NB4 (cell line): ENCODE data around the gene LRFN3.
A peak's percentile ranks its signal among the peaks of the same experiment; 100 is the strongest.
"Not testable (repeated sequence)": the region's sequence is repeated elsewhere in the genome, so short reads cannot be mapped to it uniquely, and the experiment has no call there.

ENCODE experiments used
- DNase-seq: peaks from one replicate; pipeline ENCODE4 v3.0.0; 2010; ENCODE audit warnings: low read depth
- H3K4me3 ChIP-seq: one replicate; pipeline ENCODE4 v1.5.1; 2011; ENCODE audit warnings: mild to moderate bottlenecking, low read depth, low read length, moderate library complexity
- MAX ChIP-seq: IDR thresholded peaks from 2 replicates; pipeline ENCODE4 v1.6.1; 2011; ENCODE audit warnings: low read depth, low read length
- MYC ChIP-seq: IDR thresholded peaks from 2 replicates; pipeline ENCODE4 v1.6.1; 2011; ENCODE audit warnings: low read depth, low read length
- POLR2A ChIP-seq: IDR thresholded peaks from 2 replicates; pipeline ENCODE4 v1.6.1; 2011; ENCODE audit warnings: mild to moderate bottlenecking; ENCODE audit not compliant: insufficient read length; ENCODE audit errors: extremely low read depth
- TF ChIP-seq, protein P1 (sequence below): IDR thresholded peaks from one replicate; pipeline ENCODE4 v1.5.1; 2012; ENCODE audit warnings: low read depth, low read length

Gene LRFN3

DNA sequence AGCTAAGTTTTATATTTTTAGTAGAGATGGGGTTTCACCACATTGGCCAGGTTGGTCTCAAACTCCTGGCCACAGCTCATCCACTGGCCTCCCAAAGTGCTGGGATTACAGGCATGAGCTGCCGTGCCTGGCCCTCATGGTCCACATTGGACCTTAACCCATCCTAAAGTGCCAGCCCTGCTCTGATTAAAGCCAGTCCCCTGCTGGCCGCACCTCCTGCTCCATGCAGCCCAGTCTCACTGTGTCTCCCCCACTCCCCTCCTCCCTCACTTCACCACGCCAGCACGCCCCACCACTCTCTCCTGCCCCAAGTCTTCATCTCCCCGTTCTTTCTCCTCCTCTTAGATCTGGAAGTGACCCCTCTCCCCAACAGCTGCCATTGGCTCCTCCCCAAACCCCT, 42.1 kb downstream of the LRFN3 start:
- no peak for DNase-seq
- H3K4me3 ChIP-seq = no peak overlapping the region
- TF ChIP-seq MAX (no peak), POLR2A (no peak), MYC (no peak)
- TF ChIP-seq, protein P1, sequence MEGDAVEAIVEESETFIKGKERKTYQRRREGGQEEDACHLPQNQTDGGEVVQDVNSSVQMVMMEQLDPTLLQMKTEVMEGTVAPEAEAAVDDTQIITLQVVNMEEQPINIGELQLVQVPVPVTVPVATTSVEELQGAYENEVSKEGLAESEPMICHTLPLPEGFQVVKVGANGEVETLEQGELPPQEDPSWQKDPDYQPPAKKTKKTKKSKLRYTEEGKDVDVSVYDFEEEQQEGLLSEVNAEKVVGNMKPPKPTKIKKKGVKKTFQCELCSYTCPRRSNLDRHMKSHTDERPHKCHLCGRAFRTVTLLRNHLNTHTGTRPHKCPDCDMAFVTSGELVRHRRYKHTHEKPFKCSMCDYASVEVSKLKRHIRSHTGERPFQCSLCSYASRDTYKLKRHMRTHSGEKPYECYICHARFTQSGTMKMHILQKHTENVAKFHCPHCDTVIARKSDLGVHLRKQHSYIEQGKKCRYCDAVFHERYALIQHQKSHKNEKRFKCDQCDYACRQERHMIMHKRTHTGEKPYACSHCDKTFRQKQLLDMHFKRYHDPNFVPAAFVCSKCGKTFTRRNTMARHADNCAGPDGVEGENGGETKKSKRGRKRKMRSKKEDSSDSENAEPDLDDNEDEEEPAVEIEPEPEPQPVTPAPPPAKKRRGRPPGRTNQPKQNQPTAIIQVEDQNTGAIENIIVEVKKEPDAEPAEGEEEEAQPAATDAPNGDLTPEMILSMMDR = no peak

DNA sequence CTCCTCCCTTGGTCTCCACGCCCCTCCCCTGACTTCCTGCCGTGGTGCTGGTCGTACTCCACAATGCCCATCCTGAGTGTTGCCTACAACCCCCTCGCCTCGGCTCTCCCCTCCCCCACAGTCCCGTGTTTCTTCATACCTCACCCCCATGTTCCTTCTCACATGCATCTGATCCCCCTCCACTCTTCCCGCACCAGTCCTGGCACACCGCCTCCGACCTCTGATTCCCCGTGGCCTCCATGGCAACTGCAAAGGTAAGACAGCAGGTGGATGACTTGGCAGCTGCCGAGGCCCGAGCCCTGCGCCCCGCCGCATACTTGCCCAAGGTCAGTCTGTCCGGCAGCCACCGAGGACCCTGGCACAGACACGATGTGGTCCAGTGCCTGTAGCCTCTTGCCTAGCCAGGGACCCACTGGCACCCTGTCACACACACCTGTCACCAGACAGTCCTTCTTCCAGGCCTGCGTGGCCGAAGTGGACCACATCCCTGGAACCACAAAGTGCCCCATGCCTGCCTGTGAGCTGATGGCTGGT, 42.7 kb downstream of the LRFN3 start:
- no peak for DNase-seq
- no peak for TF ChIP-seq MYC
- TF ChIP-seq MAX = no peak
- H3K4me3 ChIP-seq = no peak overlapping the region

GRCh38 chr19:35980997-35981396, 44.8 kb downstream of the LRFN3 start:
- not testable (repeated sequence) for DNase-seq, H3K4me3 ChIP-seq

DNA sequence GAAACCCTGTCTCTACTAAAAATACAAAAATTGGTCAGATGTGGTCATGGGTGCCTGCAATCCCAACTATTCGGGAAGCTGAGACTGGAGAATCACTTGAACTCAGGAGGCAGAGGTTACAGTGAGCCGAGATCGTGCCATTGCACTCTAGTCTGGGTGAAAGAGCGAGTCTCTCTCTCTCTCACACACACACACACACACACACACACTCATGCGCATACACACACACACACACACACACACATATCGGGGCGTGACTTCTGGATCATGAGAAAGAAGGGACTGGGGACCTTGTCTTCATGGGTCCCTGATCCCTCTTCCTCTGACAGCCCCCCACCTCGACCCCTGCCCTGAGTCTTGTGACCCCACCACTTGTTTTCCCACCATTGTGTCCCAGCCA, 47.0 kb downstream of the LRFN3 start:
- TF ChIP-seq, protein P1 = no peak
- no peak for TF ChIP-seq POLR2A
- no peak for TF ChIP-seq MAX
- TF ChIP-seq MYC = no peak
- no peak overlapping the region for H3K4me3 ChIP-seq
- no peak for DNase-seq

- TF ChIP-seq, protein P1 = no peak
- TF ChIP-seq MAX (no peak), POLR2A (no peak), MYC (no peak)
- no peak overlapping the region for H3K4me3 ChIP-seq
- no peak for DNase-seq
Observed at GRCh38 chr19:35986111-35986510, 49.9 kb downstream of the LRFN3 start.

GRCh38 chr19:35986664-35987570, 50.7 kb downstream of the LRFN3 start:
- peak; percentile 58 for DNase-seq
- H3K4me3 ChIP-seq = no peak overlapping the region
- no peak for TF ChIP-seq MYC
- TF ChIP-seq, protein P1 = no peak
- no peak for TF ChIP-seq POLR2A
- no peak for TF ChIP-seq MAX
